GM13976 (cell line): Measurements from ENCODE around the gene RASAL2.
"Not testable (repeated sequence)": the region's sequence is repeated elsewhere in the genome, so short reads cannot be mapped to it uniquely, and the experiment has no call there.

Experiments
- DNase-seq: peaks from one replicate; pipeline ENCODE4 v3.0.0; 2012; ENCODE audit warnings: low spot score
- in situ Hi-C: fragments of 300-500 bp; cut with MboI; formaldehyde crosslinking; loops from one replicate; pipeline ENCODE4 v1.12.0; 2022; ENCODE audit warnings: low sequenced_read_pairs, mixed read lengths, inconsistent platforms; ENCODE audit not compliant: unreplicated experiment
- TF ChIP-seq, protein P1 (sequence below): IDR thresholded peaks from 2 replicates; pipeline ENCODE4 v1.5.1; 2012; ENCODE audit warnings: borderline replicate concordance, mild to moderate bottlenecking; ENCODE audit not compliant: insufficient read depth; ENCODE audit errors: extremely low read depth, missing control alignments, control extremely low read depth

Gene RASAL2

DNA sequence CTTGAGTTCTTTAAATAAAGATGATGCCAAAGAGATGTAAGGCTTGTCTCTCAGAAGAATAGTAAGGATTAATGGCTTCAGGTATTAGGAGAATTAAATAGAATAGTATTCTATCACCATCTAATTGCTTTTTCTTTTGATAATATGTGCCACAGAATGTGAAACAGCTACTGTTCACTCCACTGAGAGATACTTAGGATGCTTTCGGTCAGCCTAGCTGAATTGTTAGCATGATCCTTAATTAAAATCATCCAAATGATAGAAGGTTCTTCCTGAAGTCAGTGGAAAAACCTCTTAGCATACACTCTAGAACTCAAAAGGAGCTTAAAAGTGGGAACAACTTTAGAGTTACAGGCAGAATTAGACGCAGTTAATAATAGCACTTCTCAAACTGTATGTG is 97.0 kb downstream of the RASAL2 start:
- TF ChIP-seq, protein P1, sequence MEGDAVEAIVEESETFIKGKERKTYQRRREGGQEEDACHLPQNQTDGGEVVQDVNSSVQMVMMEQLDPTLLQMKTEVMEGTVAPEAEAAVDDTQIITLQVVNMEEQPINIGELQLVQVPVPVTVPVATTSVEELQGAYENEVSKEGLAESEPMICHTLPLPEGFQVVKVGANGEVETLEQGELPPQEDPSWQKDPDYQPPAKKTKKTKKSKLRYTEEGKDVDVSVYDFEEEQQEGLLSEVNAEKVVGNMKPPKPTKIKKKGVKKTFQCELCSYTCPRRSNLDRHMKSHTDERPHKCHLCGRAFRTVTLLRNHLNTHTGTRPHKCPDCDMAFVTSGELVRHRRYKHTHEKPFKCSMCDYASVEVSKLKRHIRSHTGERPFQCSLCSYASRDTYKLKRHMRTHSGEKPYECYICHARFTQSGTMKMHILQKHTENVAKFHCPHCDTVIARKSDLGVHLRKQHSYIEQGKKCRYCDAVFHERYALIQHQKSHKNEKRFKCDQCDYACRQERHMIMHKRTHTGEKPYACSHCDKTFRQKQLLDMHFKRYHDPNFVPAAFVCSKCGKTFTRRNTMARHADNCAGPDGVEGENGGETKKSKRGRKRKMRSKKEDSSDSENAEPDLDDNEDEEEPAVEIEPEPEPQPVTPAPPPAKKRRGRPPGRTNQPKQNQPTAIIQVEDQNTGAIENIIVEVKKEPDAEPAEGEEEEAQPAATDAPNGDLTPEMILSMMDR, result no peak
- in situ Hi-C loops, result loop anchor here (25.0 kb wide), 1 partner anchor 154 kb away; no protein-coding TSS in a partner anchor
- no peak for DNase-seq

DNA sequence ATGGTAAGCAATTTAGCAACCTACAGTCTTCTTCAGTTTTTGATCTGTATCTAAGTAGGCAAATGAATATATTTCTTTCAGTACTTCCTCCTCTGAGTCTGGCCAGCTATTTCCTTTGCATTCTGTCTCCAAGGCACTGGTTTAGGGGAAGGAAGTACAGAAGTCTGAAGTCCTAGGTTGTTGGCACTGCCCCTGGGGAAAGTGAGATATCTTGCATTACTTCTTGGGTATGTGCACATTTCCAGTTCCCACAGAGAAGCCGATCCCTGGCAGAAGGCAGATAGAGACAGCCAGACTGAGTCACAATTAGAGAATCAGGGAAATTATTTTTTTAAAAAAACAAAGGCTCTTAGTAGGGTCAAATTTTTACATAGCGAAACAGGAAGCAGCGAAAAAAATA is 98.8 kb downstream of the RASAL2 start:
- TF ChIP-seq, protein P1, result no peak
- no peak for DNase-seq
- in situ Hi-C loops, result loop anchor here (25.0 kb wide), 1 partner anchor 155 kb away; no protein-coding TSS in a partner anchor

DNA sequence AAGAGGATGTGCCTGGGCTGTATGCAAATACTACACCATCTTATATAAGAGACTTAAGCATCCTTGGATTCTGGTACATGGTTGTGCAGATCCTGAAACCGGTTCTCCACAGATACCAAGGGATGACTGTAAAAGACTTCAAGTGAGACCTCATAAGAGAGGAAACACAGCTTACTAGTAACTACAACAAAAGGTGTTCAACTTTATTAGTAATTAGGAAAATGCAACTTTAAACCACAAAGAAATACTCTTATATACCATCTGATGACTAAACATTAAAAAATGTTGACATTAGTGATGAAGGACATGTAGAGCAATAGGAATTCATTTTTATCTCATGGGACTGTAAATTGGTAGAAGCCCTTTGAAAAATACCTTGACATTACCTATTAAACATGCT is 102.7 kb downstream of the RASAL2 start:
- no peak for DNase-seq
- TF ChIP-seq, protein P1, result no peak
- in situ Hi-C loops, result loop anchor here (25.0 kb wide), 1 partner anchor 159 kb away; no protein-coding TSS in a partner anchor

DNA sequence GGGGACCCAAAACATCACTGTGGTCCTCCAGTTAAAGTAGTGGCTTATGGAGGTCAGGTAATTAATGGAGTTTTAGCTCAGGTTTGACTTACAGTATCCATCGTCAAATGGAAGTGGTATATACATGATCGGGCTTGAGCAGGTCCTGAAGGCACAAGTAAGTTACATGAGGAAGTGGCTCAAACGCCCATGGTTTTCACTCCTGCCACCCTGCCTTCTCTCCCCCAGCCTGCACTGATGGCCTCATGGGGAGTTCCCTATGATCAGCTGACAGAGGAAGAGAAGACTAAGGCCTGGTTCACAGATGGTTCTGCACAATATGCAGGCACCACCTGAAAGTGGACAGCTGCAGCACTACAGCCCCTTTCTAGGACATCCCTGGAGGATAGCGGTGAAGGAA is 108.2 kb downstream of the RASAL2 start:
- in situ Hi-C loops, DNase-seq: not testable (repeated sequence)

DNA sequence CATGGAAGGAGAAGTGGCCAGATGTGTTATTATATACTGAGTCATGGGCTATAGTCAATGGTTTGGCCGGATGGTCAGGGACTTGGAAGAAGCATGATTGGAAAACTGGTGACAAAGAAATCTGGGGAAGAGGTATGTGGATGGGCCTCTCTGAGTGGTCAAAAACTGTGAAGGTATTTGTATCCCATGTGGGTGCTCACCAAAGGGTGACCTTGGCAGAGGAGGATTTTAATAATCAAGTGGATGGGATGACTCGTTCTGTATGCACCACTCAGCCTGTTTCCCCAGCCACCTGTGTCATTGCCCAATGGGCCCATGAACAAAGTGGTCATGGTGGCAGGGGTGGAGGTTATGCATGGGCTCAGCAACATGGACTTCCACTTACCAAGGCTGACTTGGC is 108.6 kb downstream of the RASAL2 start:
- DNase-seq, in situ Hi-C loops: not testable (repeated sequence)

DNA sequence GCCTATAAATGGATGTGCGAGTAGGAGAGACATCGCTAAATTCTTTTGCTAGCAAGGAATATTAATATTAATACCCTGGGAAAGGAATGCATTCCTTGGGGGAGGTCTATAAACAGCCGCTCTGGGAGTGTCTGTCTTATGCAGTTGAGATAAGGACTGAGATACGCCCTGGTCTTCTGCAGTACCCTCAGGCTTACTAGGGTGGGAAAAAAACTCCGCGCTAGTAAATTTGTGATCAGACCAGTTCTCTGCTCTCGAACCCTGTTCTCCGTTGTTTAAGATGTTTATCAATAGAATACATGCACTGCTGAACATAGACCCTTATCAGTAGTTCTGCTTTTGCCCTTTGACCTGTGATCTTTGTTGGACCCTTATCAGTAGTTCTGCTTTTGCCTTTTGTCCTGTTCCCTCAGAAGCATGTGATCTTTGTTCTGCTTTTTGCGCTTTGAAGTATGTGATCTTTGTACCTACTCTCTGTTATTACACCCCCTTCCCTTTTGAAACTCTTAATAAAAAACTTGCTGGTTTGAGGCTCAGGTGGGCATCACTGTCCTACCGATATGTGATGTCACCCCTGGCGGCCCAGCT is 114.5 kb downstream of the RASAL2 start:
- DNase-seq, in situ Hi-C loops: not testable (repeated sequence)

DNA sequence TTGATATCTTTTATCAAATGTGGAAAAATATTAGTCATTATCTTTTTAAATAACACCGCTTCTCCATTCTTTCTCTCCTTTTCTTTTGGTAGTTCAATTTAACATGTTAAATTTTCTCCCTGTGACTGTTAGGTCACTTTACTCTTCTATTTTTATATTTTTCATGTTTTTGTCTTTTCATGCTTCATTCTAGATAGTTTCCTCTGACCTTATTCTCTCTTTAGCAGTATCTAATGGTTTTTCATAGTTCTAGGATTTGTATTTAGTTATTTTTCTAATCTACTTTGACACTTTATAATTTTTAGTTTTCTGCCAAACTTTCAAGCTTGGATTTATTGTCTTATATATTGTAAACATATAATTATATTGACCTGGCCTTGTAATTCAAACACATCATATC is 116.0 kb downstream of the RASAL2 start:
- in situ Hi-C loops, result no loop called here

DNA sequence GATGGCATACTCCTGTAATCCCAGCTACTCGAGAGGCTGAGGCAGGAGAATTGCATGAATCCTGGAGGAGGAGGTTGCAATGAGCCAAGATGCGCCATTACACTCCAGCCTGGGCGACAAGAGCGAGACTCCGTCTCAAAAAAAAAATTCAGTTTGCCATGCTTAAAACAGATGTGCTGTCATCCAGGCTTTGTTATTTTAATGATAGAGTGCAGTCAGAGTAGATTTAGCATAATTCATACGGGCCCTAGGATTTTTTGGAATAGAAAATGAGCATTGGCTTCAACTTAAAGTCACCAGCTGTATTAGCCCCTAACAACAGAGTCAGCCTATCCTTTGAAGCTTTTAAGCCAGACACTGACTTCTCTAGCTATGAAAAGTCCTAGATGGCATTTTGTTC is 124.6 kb downstream of the RASAL2 start:
- DNase-seq, result no peak
- in situ Hi-C loops, result no loop called here
- TF ChIP-seq, protein P1, result no peak

More for the DNA sequence above, 116.0 kb downstream of the RASAL2 start:
- TF ChIP-seq, protein P1, result no peak
- DNase-seq, result no peak
